Measurements from ENCODE around the gene RHOF.

GRCh38 chr12:121810833-121811433, 17.4 kb upstream of the RHOF start:
- TF ChIP-seq POLR2A (IDR thresholded peaks at IDR 0.05; ENCODE audit: low read depth, low read length) (0 out of 2 replicates have a peak, but pooled peaks have one; percentile 23), POLR2AphosphoS5 (IDR thresholded peaks at IDR 0.05; ENCODE audit: low read depth, low read length) (no peak)

Data from GM12892 (cell line).